DOHH2 (cell line): ENCODE data around the gene CHPF2.

Source experiments
- H3F3A ChIP-seq: fragments of 200-600 bp; sonication (generic), shearing (Covaris generic); 2 replicates; pipeline ENCODE4 v1.6.0; 2016; ENCODE audit warnings: antibody characterized with exemption, mild to moderate bottlenecking; ENCODE audit not compliant: control insufficient read depth, insufficient read depth
- H3K27ac ChIP-seq: fragments of 200-600 bp; sonication (generic); 2 replicates; pipeline ENCODE4 v1.5.1; 2014; ENCODE audit warnings: low read depth, mild to moderate bottlenecking, low read length, moderate library complexity
- H3K27me3 ChIP-seq: fragments of 200-600 bp; sonication (generic); 2 replicates; pipeline ENCODE4 v1.6.1; 2014; ENCODE audit warnings: mild to moderate bottlenecking, low read length, mixed read lengths; ENCODE audit not compliant: control insufficient read depth
- H3K36me3 ChIP-seq: fragments of 200-600 bp; sonication (generic); 2 replicates; pipeline ENCODE4 v1.6.1; 2014; ENCODE audit warnings: mild to moderate bottlenecking, low read length, moderate library complexity, mixed read lengths; ENCODE audit not compliant: control insufficient read depth
- H3K4me1 ChIP-seq: fragments of 200-600 bp; sonication (generic); 2 replicates; pipeline ENCODE4 v1.6.1; 2014; ENCODE audit warnings: mild to moderate bottlenecking, low read length, mixed read lengths; ENCODE audit not compliant: control insufficient read depth
- H3K4me2 ChIP-seq: fragments of 200-600 bp; sonication (generic); 2 replicates; pipeline ENCODE4 v1.6.0; 2014; ENCODE audit warnings: mild to moderate bottlenecking, low read length, moderate library complexity
- H3K4me3 ChIP-seq: fragments of 200-600 bp; sonication (generic); 2 replicates; pipeline ENCODE4 v1.5.1; 2014; ENCODE audit warnings: mild to moderate bottlenecking, low read length, mixed read lengths
- H3K79me2 ChIP-seq: fragments of 200-600 bp; sonication (generic); 2 replicates; pipeline ENCODE4 v1.6.1; 2014; ENCODE audit warnings: mild to moderate bottlenecking, low read length, mixed read lengths; ENCODE audit not compliant: control insufficient read depth
- H3K9me2 ChIP-seq: fragments of 200-600 bp; sonication (generic); replicated peaks from 2 replicates; pipeline ENCODE4 v1.6.1; 2014; ENCODE audit warnings: mild to moderate bottlenecking, low read length, mixed read lengths; ENCODE audit not compliant: control insufficient read depth
- H3K9me3 ChIP-seq: fragments of 200-600 bp; sonication (generic); 2 replicates; pipeline ENCODE4 v1.6.1; 2014; ENCODE audit warnings: antibody characterized with exemption, low read length, mixed read lengths; ENCODE audit not compliant: control insufficient read depth, insufficient read depth
- H4K20me1 ChIP-seq: fragments of 200-600 bp; sonication (generic); 2 replicates; pipeline ENCODE4 v1.6.0; 2014; ENCODE audit warnings: low read depth, mild to moderate bottlenecking, antibody characterized with exemption, low read length, moderate library complexity; ENCODE audit not compliant: control insufficient read depth, insufficient read depth
- CTCF ChIP-seq: fragments of 200-600 bp; sonication (generic); IDR thresholded peaks from one replicate; pipeline ENCODE4 v1.5.1; 2014; ENCODE audit warnings: antibody characterized with exemption, mild to moderate bottlenecking, low read depth, low read length; ENCODE audit not compliant: poor library complexity, severe bottlenecking
- EZH2phosphoT487 ChIP-seq: fragments of 200-600 bp; sonication (generic); IDR thresholded peaks from 2 replicates; pipeline ENCODE4 v1.6.1; 2017; ENCODE audit warnings: borderline replicate concordance, mild to moderate bottlenecking, antibody characterized with exemption, low read length, moderate library complexity, mixed read lengths

CHPF2 gene

GRCh38 chr7:151260883-151261282, 28.6 kb downstream of the CHPF2 start:
- no peak overlapping the region for H3K4me3 ChIP-seq
- peaks cover 35% of the 10 kb centered on the region for H3K27me3 ChIP-seq
- no peak overlapping the region for H3K4me2 ChIP-seq
- H3F3A ChIP-seq = no peaks in the 10 kb centered on the region
- no peaks in the 10 kb centered on the region for H3K36me3 ChIP-seq
- no peaks in the 10 kb centered on the region for H3K9me2 ChIP-seq
- H3K9me3 ChIP-seq = no peaks in the 10 kb centered on the region
- 0 out of 2 replicates have a peak, but pooled peaks cover 9% of the 10 kb centered on the region for H4K20me1 ChIP-seq
- H3K27ac ChIP-seq = no peak overlapping the region
- no peaks in the 10 kb centered on the region for H3K4me1 ChIP-seq
- TF ChIP-seq CTCF (no peak), EZH2phosphoT487 (no peak)
- no peaks in the 10 kb centered on the region for H3K79me2 ChIP-seq

DNA sequence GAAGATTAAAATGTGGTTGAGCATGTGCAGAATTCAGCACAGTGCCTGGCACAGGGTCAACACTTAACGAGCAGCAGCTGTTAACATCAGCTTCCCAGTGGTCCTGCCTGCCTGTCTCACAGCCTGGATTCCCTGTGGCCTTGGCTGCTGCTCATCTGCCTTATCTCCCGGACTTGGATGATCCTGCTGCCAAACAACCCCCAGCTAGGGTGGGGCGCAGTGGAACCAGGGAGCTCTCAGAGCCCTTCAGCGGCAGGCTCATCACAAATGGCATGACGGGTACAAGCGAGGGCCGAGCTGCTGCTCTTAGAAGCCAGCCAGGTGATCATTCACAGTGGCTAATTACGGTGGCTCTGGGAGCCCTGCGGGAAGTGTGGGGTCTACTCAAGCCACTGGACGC, 29.2 kb downstream of the CHPF2 start:
- TF ChIP-seq EZH2phosphoT487 (no peak), CTCF (no peak)
- Histone ChIP-seq H3F3A (no peaks in the 10 kb centered on the region), H3K9me2 (no peaks in the 10 kb centered on the region), H3K79me2 (no peaks in the 10 kb centered on the region), H3K27ac (no peak overlapping the region), H3K4me1 (no peaks in the 10 kb centered on the region), H3K36me3 (no peaks in the 10 kb centered on the region), H4K20me1 (0 out of 2 replicates have a peak, but pooled peaks cover 9% of the 10 kb centered on the region), H3K27me3 (peaks cover 33% of the 10 kb centered on the region), H3K4me3 (no peak overlapping the region), H3K9me3 (no peaks in the 10 kb centered on the region), H3K4me2 (no peak overlapping the region)

DNA sequence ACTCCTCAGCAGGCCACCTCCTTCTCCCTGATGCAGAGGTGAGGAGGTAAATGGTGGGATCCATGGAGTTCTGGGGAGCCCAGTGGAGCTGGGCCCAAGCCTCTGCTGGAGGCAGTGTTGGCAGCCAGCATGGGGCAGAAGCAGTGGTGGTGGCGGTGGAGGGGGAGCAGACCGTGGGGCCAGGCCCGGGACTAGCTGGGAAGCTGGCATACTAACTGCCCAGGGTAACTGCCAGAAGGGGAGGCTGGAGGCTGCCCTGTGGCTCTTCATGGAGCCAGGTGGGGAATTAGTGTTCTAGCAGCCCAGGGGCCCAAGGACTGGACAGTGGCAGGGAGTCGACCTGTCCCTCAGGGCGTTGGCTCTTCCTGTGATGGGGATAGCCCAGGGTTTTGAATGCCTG, 32.3 kb downstream of the CHPF2 start:
- H3K9me3 ChIP-seq = no peaks in the 10 kb centered on the region
- no peaks in the 10 kb centered on the region for H3K4me1 ChIP-seq
- H3K36me3 ChIP-seq = no peaks in the 10 kb centered on the region
- H3F3A ChIP-seq = no peaks in the 10 kb centered on the region
- H3K27ac ChIP-seq = no peak overlapping the region
- no peaks in the 10 kb centered on the region for H3K9me2 ChIP-seq
- no peaks in the 10 kb centered on the region for H3K79me2 ChIP-seq
- H3K4me2 ChIP-seq = no peak overlapping the region
- TF ChIP-seq EZH2phosphoT487 (no peak), CTCF (no peak)
- H3K4me3 ChIP-seq = no peak overlapping the region
- H3K27me3 ChIP-seq = peaks cover 32% of the 10 kb centered on the region
- H4K20me1 ChIP-seq = 0 out of 2 replicates have a peak, but pooled peaks cover 9% of the 10 kb centered on the region
